Muscle of leg (tissue), 9 donors: Measurements from ENCODE around the gene GALM. TPM values are rescaled to one million over a fixed set of nuclear protein-coding genes. Genes with fewer than 3 reads are reported as not detected.

ENCODE experiments used
- polyA plus RNA-seq, 8 donors: library from polyadenylated mRNA; unstranded; fragments of 120-200 nt; gene quantifications; one replicate each; pipeline versions ENCODE4 v1.2.1 to v1.2.3, GENCODE V29; 2013; ENCODE audit warnings: inconsistent platforms in 1 of 8, low replicate concordance in 1 of 8; ENCODE audit not compliant: insufficient read length in 8 of 8, insufficient read depth in 1 of 8
- total RNA-seq: library from RNA; stranded (reverse); fragments of 120-200 nt; gene quantifications from one replicate; pipeline ENCODE4 v1.2.4, GENCODE V29; 2013

GALM gene
- total and polyA plus RNA-seq, 9 donors: 9.4 to 15.0 (median 12.5) TPM

Other genes with a start within 250 kb of the GALM start
- gene HNRNPLL, start 63.2 kb upstream of the GALM start, total RNA-seq: 38.4 TPM
- gene HNRNPLL, start 63.2 kb upstream of the GALM start, polyA plus RNA-seq: 10 to 100 TPM; 33.0 to 44.7 (median 35.3) TPM
- gene SRSF7, start 85.2 kb downstream of the GALM start, total RNA-seq: 92.9 TPM
- 100 to 1,000 TPM; 119 to 155 (median 122) TPM for gene SRSF7, start 85.2 kb downstream of the GALM start, polyA plus RNA-seq
- 16.5 TPM for gene GEMIN6, start 112.1 kb downstream of the GALM start, total RNA-seq
- gene GEMIN6, start 112.1 kb downstream of the GALM start, polyA plus RNA-seq: 10 to 100 TPM; 11.8 to 16.7 (median 13.2) TPM
- 20.6 TPM for gene DHX57, start 209.8 kb downstream of the GALM start, total RNA-seq
- gene DHX57, start 209.8 kb downstream of the GALM start, polyA plus RNA-seq: 10 to 100 TPM; 16.9 to 24.8 (median 19.8) TPM
- 14.7 TPM for gene MORN2, start 209.9 kb downstream of the GALM start, total RNA-seq
- 10 to 100 TPM; 10.5 to 15.4 (median 13.2) TPM for gene MORN2, start 209.9 kb downstream of the GALM start, polyA plus RNA-seq
- 0.71 TPM for gene ARHGEF33, start 223.8 kb downstream of the GALM start, total RNA-seq
- 1 to 10 TPM in 5 of 8 donors, under 1 TPM in 3; 0.80 to 2.2 (median 1.1) TPM for gene ARHGEF33, start 223.8 kb downstream of the GALM start, polyA plus RNA-seq